HEK293T (cell line): Measurements from ENCODE around the gene TGM2.

Source experiments
- BHLHE40 ChIP-seq: fragments of 450-650 bp; IDR thresholded peaks from 2 replicates; pipeline ENCODE4 v1.6.1; 2016; ENCODE audit warnings: mild to moderate bottlenecking, moderate library complexity, borderline replicate concordance
- CTBP1 ChIP-seq: fragments of 450-650 bp; IDR thresholded peaks from 2 replicates; pipeline ENCODE4 v1.6.1; 2016; ENCODE audit warnings: borderline replicate concordance
- SUZ12 ChIP-seq: fragments of 450-650 bp; IDR thresholded peaks from 2 replicates; pipeline ENCODE4 v1.6.1; 2016; ENCODE audit warnings: mild to moderate bottlenecking
- ZNF384 ChIP-seq: fragments of 450-650 bp; IDR thresholded peaks from 2 replicates; pipeline ENCODE4 v1.6.1; 2016

DNA sequence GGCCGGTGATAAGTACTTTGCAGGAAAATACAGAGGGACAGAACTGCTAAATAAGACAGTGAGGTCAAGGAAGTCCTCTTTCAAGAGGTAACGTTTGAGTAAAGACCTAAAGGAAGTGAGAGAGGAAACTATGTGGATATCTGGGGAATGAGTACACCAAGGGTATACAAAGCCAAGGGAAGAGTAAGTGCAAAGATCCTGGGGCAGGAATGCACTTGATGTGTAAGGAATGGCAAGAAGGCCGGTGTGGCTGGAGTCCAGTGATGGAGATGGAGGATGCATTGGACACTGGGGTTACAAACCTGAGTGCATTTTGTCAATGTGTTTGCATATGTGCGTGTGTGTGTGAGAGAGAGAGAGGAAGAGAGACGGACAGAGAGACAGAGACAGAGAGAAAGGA is 32.1 kb upstream of the TGM2 start:
- no peak for TF ChIP-seq SUZ12
- no peak for TF ChIP-seq CTBP1
- TF ChIP-seq ZNF384, result no peak
- no peak for TF ChIP-seq BHLHE40
